H1 (cell line): ENCODE results near the gene KLHL3. TPM values are rescaled to one million over a fixed set of nuclear protein-coding genes. Genes with fewer than 3 reads are reported as not detected.

Experiments used
- HDAC2 ChIP-seq, 2 experiments: fragments of 300-600 bp in 1 of 2; sonication (generic) in 1 of 2; IDR thresholded peaks; 2 replicates each; pipeline ENCODE4 v1.6.1; 2011 to 2012; ENCODE audit warnings: low read depth in 2 of 2, low read length in 2 of 2, mild to moderate bottlenecking in 2 of 2, moderate library complexity in 2 of 2, borderline replicate concordance in 1 of 2, inconsistent platforms in 1 of 2
- RXRA ChIP-seq: IDR thresholded peaks from 2 replicates; pipeline ENCODE4 v1.6.1; 2011; ENCODE audit warnings: low read depth, mild to moderate bottlenecking, low read length, moderate library complexity; ENCODE audit not compliant: insufficient read depth
- SIN3A ChIP-seq, 2 experiments: IDR thresholded peaks in 1 of 2; conservative IDR thresholded peaks in 1 of 2; 2 replicates each; pipeline ENCODE4 v1.6.1; 2011 to 2012; ENCODE audit warnings: low read length in 2 of 2, improper control_type of control experiment in 1 of 2, low read depth in 1 of 2, mild to moderate bottlenecking in 1 of 2
- polyA plus RNA-seq, 7 experiments: library from polyadenylated mRNA; depleted of rRNA in 3 of 7; stranded (reverse) in 5 of 7; unstranded in 2 of 7; fragments of >200 nt in 5 of 7; fragments of 200-250 nt in 2 of 7; gene quantifications; 1 replicate in 5 of 7; 2 replicates in 1 of 7; 4 replicates in 1 of 7; pipeline versions ENCODE4 v1.2.1 to v1.2.3, GENCODE V29; 2011 to 2013; ENCODE audit warnings: missing spikeins in 2 of 7, mixed read lengths in 2 of 7
- total RNA-seq: library from RNA; stranded (reverse); fragmentation: NEBNext Ultra II Directional; extraction: Animal tissue kit (Norgen Biotek cat#: 25700); gene quantifications from 2 replicates; pipeline ENCODE4 v1.2.1, GENCODE V29; 2021
- TF ChIP-seq, protein P1 (sequence below): fragments of 300-600 bp; sonication (generic); IDR thresholded peaks from 2 replicates; pipeline ENCODE4 v1.7.1; 2012; ENCODE audit warnings: low read length, moderate library complexity, mild to moderate bottlenecking, inconsistent platforms; ENCODE audit not compliant: insufficient replicate concordance

Gene KLHL3
- total and polyA plus RNA-seq, 2 of the 8 experiments (the other 6 are each of a cell fraction or from before 2014, with no cell fraction given), result 7.4 to 13.7 TPM

GRCh38 chr5:137659209-137659608, 76.7 kb downstream of the KLHL3 start (continued):
- TF ChIP-seq SIN3A (conservative IDR thresholded peaks at IDR 0.05 in 1 of 2, IDR thresholded peaks at IDR 0.05 in 1 of 2; ENCODE audit: low read depth in 1 of 2, low read length in 2 of 2) (no peak), RXRA (no peak), HDAC2 (IDR thresholded peaks at IDR 0.05; ENCODE audit: borderline replicate concordance in 1 of 2, low read depth in 2 of 2, low read length in 2 of 2) (no peak)
- TF ChIP-seq, protein P1, sequence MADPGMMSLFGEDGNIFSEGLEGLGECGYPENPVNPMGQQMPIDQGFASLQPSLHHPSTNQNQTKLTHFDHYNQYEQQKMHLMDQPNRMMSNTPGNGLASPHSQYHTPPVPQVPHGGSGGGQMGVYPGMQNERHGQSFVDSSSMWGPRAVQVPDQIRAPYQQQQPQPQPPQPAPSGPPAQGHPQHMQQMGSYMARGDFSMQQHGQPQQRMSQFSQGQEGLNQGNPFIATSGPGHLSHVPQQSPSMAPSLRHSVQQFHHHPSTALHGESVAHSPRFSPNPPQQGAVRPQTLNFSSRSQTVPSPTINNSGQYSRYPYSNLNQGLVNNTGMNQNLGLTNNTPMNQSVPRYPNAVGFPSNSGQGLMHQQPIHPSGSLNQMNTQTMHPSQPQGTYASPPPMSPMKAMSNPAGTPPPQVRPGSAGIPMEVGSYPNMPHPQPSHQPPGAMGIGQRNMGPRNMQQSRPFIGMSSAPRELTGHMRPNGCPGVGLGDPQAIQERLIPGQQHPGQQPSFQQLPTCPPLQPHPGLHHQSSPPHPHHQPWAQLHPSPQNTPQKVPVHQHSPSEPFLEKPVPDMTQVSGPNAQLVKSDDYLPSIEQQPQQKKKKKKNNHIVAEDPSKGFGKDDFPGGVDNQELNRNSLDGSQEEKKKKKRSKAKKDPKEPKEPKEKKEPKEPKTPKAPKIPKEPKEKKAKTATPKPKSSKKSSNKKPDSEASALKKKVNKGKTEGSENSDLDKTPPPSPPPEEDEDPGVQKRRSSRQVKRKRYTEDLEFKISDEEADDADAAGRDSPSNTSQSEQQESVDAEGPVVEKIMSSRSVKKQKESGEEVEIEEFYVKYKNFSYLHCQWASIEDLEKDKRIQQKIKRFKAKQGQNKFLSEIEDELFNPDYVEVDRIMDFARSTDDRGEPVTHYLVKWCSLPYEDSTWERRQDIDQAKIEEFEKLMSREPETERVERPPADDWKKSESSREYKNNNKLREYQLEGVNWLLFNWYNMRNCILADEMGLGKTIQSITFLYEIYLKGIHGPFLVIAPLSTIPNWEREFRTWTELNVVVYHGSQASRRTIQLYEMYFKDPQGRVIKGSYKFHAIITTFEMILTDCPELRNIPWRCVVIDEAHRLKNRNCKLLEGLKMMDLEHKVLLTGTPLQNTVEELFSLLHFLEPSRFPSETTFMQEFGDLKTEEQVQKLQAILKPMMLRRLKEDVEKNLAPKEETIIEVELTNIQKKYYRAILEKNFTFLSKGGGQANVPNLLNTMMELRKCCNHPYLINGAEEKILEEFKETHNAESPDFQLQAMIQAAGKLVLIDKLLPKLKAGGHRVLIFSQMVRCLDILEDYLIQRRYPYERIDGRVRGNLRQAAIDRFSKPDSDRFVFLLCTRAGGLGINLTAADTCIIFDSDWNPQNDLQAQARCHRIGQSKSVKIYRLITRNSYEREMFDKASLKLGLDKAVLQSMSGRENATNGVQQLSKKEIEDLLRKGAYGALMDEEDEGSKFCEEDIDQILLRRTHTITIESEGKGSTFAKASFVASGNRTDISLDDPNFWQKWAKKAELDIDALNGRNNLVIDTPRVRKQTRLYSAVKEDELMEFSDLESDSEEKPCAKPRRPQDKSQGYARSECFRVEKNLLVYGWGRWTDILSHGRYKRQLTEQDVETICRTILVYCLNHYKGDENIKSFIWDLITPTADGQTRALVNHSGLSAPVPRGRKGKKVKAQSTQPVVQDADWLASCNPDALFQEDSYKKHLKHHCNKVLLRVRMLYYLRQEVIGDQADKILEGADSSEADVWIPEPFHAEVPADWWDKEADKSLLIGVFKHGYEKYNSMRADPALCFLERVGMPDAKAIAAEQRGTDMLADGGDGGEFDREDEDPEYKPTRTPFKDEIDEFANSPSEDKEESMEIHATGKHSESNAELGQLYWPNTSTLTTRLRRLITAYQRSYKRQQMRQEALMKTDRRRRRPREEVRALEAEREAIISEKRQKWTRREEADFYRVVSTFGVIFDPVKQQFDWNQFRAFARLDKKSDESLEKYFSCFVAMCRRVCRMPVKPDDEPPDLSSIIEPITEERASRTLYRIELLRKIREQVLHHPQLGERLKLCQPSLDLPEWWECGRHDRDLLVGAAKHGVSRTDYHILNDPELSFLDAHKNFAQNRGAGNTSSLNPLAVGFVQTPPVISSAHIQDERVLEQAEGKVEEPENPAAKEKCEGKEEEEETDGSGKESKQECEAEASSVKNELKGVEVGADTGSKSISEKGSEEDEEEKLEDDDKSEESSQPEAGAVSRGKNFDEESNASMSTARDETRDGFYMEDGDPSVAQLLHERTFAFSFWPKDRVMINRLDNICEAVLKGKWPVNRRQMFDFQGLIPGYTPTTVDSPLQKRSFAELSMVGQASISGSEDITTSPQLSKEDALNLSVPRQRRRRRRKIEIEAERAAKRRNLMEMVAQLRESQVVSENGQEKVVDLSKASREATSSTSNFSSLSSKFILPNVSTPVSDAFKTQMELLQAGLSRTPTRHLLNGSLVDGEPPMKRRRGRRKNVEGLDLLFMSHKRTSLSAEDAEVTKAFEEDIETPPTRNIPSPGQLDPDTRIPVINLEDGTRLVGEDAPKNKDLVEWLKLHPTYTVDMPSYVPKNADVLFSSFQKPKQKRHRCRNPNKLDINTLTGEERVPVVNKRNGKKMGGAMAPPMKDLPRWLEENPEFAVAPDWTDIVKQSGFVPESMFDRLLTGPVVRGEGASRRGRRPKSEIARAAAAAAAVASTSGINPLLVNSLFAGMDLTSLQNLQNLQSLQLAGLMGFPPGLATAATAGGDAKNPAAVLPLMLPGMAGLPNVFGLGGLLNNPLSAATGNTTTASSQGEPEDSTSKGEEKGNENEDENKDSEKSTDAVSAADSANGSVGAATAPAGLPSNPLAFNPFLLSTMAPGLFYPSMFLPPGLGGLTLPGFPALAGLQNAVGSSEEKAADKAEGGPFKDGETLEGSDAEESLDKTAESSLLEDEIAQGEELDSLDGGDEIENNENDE, result no peak
